Mucosa of stomach (tissue), 1 donor: ENCODE data around the gene INPP4A.

ENCODE experiments used
- H3K27me3 ChIP-seq: one replicate; pipeline ENCODE4 v1.7.0; 2013; ENCODE audit warnings: mild to moderate bottlenecking, low read length; ENCODE audit not compliant: control insufficient read depth, insufficient read depth
- H3K36me3 ChIP-seq: one replicate; pipeline ENCODE4 v1.7.0; 2013; ENCODE audit warnings: low read length; ENCODE audit not compliant: control insufficient read depth, insufficient read depth
- H3K4me1 ChIP-seq: one replicate; pipeline ENCODE4 v1.7.0; 2013; ENCODE audit warnings: mild to moderate bottlenecking, low read length; ENCODE audit not compliant: control insufficient read depth, insufficient read depth
- H3K4me3 ChIP-seq: one replicate; pipeline ENCODE4 v1.7.0; 2013; ENCODE audit warnings: low read length
- H3K9ac ChIP-seq: one replicate; pipeline ENCODE4 v1.7.0; 2013; ENCODE audit warnings: mild to moderate bottlenecking, low read length, moderate library complexity
- H3K9me3 ChIP-seq: one replicate; pipeline ENCODE4 v1.7.0; 2013; ENCODE audit warnings: mild to moderate bottlenecking, low read length, moderate library complexity; ENCODE audit not compliant: control insufficient read depth
- donor health status: Pancreatic carcinoma.

Gene INPP4A

DNA sequence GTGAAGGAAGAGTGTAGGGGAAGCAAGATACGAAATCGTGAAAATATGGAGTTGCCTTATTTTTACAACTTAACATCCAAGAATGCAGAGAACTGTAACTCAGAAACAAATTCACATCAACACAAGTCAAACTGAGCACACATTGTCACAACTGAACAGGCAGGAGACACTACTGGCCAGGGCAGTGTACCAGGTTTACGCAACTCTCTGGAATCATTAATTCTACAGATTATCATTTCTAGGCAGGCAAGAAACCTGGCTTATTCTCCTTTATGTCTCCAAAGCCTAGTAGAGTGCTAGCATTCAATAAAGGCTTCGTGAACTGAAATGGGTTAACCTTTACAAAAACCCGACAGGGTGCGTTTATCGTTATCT, 163.1 kb downstream of the INPP4A start:
- H3K36me3 ChIP-seq = peaks cover 2% of the 10 kb centered on the region
- no peaks in the 10 kb centered on the region for H3K27me3 ChIP-seq
- peaks cover 24% of the 10 kb centered on the region for H3K4me1 ChIP-seq
- H3K9ac ChIP-seq = peak overlapping the region; percentile 96
- peak overlapping the region; percentile 46 for H3K4me3 ChIP-seq
- no peaks in the 10 kb centered on the region for H3K9me3 ChIP-seq

DNA sequence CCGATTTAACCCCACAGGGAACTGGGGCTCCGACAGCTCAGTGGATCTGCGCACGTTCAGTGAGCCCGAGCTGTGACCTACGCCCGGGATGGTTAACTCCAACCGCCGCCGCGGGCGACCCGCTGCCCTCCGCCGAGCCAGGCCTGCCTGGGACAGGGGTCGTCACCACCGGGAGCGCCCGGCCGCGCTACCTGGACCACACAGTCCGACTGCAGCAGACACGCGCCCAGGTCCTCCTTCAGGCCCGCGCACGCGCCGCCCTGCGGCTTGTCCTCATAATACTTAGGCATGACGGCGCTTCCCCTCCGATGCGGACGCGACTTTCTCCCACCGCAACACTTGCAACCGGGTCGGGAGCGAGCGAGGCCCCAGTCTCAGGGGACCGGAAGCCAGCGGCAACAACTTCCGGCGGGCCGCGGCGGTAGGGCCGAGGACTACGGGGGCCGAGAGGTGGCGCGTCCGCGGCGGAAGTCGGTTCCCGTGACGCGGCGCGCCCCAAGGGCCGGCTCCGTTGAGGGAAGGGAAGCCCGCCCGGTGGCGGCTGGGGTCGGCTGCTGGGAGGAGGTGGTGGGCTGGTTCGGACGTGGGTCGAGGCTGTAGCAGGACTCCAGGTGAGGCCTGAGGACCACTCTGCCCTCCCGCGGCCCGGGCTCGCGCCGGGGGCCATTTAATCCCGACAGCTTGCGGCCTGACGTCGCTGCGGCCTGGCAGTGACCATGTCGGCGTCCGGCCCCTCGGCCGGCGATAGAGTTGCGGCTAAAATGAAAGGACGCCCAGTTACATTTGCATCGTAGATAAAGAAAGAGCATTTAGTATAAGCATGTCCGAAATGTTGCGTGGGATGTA, 163.7 kb downstream of the INPP4A start, which contains the start of the genes COA5 and UNC50:
COA5 (minus strand) TSS at position 397 of the 846 bp plus-strand sequence; CDS start at position 290, 107 bp downstream.
UNC50 (plus strand) TSS at position 474 of the 846 bp plus-strand sequence. CDS start 1,171 bp downstream, outside the sequence.
- Histone ChIP-seq H3K9ac (peak within 1 kb of the TSS; percentile 96), H3K4me1 (peaks cover 24% of the 10 kb centered on the region), H3K9me3 (no peaks in the 10 kb centered on the region), H3K27me3 (no peaks in the 10 kb centered on the region), H3K4me3 (peak within 1 kb of the TSS; percentile 46), H3K36me3 (peaks cover 4% of the 10 kb centered on the region)

DNA sequence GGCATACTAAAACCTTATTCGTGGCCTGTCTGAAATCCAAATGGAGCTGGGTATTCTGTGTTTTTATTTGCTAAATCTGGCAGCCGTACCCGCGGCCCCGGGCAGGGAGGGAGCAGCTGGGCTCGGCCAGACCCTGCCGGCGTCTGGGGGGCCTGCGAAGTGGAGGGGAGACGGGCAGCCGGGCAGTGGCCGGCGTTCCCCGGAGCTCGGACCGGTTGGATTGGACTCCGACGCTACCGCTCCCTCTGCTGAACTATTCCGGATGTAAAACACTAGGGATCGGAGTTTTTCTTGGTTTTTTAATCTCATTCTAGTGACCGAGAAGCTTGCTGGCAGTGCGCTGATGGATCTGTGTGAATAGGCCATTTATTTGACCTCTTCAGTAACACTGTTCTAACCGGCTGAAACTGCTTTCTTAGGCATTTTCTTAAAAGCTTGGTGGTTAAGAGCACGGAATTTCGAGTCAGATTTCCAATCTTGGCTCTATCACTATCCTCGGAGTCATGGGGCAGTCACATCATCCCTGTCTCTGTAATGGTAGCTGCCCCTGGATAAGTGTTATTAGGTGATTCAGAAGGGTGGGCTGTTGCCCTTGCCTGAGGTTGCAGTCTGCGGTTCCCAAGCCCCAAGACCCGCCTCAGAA, 164.4 kb downstream of the INPP4A start:
- peak overlapping the region; percentile 46 for H3K4me3 ChIP-seq
- peak overlapping the region; percentile 96 for H3K9ac ChIP-seq
- no peaks in the 10 kb centered on the region for H3K27me3 ChIP-seq
- H3K36me3 ChIP-seq = peaks cover 6% of the 10 kb centered on the region
- peaks cover 24% of the 10 kb centered on the region for H3K4me1 ChIP-seq
- H3K9me3 ChIP-seq = no peaks in the 10 kb centered on the region

DNA sequence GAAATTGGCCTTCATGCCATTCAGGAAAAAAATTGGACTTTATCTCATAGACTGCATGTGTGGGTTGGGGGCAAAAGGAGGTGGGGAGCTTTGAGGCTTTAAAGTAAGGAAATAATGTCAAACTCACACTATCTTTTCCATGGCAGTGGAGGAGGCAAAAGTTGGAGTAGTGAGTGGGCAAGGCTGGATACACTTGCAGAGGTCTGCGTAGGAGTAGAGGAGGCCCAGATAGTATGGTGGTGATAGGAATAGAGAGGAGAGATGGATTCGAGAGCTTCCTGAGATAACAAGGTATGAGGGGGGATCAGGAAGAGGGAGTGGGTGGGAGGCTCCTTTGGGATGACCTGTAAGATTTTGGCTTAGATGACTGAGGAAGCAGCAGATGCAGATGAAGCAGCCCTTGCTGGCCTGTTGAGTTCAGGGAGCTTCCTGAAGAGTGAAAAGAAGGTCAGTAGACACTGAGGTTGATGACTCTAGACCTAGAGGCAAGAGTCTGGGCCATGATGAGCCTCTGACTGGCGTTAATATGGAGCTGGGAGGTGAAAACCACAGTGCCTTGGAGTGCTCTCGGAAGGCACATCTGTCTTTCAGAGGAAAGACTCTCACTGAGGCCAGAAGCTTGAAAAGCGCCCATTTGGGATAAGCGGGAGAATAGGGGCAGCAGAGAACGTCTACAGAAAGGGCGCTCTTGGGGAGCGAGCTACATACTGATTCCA, 169.5 kb downstream of the INPP4A start:
- peaks cover 12% of the 10 kb centered on the region for H3K4me1 ChIP-seq
- no peak overlapping the region for H3K9ac ChIP-seq
- H3K27me3 ChIP-seq = no peaks in the 10 kb centered on the region
- H3K4me3 ChIP-seq = no peak overlapping the region
- H3K36me3 ChIP-seq = peaks cover 10% of the 10 kb centered on the region
- no peaks in the 10 kb centered on the region for H3K9me3 ChIP-seq

DNA sequence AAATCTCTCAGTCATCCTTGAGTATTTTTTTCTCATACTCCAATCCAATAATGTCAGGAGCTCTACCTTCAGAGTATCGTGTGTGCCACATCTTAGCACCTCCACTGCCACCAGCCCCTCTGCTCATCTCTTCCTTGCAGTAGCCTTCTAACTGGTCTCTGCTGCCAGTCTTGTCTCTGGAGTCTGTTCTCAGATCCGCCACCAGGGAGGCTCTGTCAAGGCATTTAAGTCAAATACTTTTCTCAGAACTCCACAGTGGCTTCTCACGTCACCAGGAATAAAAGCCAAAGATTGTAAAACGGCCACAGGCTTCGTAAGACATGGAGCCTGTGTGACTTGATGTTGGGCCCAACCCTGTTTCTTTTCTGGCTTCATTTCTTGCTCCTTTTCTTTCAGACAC, 170.8 kb downstream of the INPP4A start:
- Histone ChIP-seq H3K9ac (no peak overlapping the region), H3K4me1 (peaks cover 3% of the 10 kb centered on the region), H3K9me3 (no peaks in the 10 kb centered on the region), H3K27me3 (no peaks in the 10 kb centered on the region), H3K4me3 (no peak overlapping the region), H3K36me3 (peaks cover 10% of the 10 kb centered on the region)

DNA sequence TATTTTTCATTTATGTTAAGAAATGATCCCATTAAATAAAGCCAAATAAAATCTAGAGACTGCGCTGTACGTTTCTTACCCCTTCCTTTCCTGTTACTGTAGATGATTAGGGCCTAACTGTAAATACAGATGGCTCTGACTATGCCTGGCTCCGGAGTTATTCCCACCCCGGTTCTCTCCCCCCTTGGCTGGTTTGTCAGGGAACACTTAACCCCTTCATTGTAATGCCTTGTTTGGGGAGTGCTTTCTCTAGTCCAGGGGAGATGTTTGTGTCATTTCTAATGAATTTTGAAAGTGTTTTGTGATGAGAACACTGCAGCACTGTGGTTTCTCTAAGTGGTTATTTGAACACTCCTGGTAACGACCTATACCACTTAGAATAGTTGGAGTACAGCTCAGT, 172.5 kb downstream of the INPP4A start:
- H3K9me3 ChIP-seq = no peaks in the 10 kb centered on the region
- no peaks in the 10 kb centered on the region for H3K4me1 ChIP-seq
- no peaks in the 10 kb centered on the region for H3K27me3 ChIP-seq
- no peak overlapping the region for H3K9ac ChIP-seq
- H3K4me3 ChIP-seq = no peak overlapping the region
- H3K36me3 ChIP-seq = peaks cover 10% of the 10 kb centered on the region

DNA sequence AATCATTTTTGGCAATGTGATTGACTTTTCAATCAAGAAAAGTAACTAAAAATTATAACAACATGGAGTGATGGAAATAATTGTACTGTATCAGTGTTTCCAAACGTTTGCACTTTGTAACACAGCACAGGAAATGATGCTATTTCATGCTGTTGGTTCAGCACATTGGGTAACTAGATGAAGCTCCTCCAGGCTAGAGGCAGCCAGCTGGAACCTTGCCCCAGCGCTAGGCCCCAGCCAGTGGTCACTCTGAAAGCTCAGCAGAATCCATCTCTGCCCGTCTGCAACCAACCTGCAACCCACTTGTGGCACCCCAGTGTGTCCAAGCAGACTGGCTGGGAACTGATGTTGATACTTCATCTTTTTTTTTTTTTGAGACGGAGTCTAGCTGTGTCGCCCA, 179.0 kb downstream of the INPP4A start:
- H3K9me3 ChIP-seq = no peaks in the 10 kb centered on the region
- no peaks in the 10 kb centered on the region for H3K4me1 ChIP-seq
- no peaks in the 10 kb centered on the region for H3K36me3 ChIP-seq

DNA sequence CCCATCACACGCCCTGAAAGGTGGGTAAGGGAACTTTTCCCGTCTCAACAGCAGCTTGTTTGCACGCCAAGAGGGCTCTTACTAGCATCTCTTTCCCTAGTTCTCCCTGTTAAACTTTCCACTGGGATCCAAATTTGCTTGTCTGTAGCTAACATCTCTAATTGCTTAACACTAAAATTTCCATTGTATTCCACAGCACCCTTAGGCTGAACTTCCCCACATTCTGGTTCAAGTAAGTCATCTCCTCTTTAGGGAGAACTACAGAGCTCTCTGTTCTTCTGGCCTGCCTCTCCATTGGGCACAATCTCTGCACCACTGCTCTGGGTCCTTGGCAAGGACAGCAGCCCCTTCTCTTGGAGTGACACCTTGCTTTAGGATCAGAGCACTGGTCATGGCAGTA, 187.7 kb downstream of the INPP4A start:
- H3K36me3 ChIP-seq = no peaks in the 10 kb centered on the region
- no peaks in the 10 kb centered on the region for H3K4me1 ChIP-seq

More for the DNA sequence above, 179.0 kb downstream of the INPP4A start:
- H3K4me3 ChIP-seq = no peak overlapping the region
- no peaks in the 10 kb centered on the region for H3K27me3 ChIP-seq
- no peak overlapping the region for H3K9ac ChIP-seq

DNA sequence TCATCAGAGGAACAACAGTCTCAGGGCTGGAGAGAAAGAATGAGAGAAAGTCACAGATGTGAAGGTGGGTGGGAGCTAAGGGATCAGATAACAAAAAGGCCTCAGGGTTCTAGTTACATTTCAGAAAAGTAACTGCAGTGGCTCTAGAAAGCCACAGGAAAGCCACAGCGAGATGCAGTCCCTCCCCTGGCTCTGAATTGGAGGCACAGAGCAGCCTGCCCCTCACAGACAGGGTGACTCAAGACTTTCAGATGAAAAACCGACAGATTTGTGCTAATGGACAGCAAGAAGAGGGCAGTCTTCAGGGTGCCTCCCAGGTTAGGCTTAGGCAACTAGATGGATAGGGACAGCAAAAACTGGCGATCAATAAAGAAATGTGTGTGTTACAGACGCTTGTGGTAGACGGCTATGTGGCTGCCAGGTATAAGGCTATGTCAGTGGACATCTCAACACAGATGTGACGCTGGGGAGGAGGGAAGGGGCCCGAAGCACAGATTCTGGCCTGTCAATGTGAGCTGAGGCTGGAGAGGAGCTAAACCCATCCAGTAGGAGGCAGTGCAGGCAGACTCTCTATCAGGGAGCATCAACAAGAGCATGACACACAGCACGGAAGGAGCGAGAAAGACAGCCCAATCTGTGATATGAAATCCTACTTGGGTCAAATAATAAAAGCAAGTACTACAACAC, 189.9 kb downstream of the INPP4A start:
- Histone ChIP-seq H3K4me3 (no peak overlapping the region), H3K9me3 (no peaks in the 10 kb centered on the region), H3K4me1 (no peaks in the 10 kb centered on the region), H3K27me3 (no peaks in the 10 kb centered on the region), H3K9ac (no peak overlapping the region), H3K36me3 (no peaks in the 10 kb centered on the region)

More for the DNA sequence above, 187.7 kb downstream of the INPP4A start:
- Histone ChIP-seq H3K9me3 (no peaks in the 10 kb centered on the region), H3K4me3 (no peak overlapping the region), H3K27me3 (no peaks in the 10 kb centered on the region), H3K9ac (no peak overlapping the region)

DNA sequence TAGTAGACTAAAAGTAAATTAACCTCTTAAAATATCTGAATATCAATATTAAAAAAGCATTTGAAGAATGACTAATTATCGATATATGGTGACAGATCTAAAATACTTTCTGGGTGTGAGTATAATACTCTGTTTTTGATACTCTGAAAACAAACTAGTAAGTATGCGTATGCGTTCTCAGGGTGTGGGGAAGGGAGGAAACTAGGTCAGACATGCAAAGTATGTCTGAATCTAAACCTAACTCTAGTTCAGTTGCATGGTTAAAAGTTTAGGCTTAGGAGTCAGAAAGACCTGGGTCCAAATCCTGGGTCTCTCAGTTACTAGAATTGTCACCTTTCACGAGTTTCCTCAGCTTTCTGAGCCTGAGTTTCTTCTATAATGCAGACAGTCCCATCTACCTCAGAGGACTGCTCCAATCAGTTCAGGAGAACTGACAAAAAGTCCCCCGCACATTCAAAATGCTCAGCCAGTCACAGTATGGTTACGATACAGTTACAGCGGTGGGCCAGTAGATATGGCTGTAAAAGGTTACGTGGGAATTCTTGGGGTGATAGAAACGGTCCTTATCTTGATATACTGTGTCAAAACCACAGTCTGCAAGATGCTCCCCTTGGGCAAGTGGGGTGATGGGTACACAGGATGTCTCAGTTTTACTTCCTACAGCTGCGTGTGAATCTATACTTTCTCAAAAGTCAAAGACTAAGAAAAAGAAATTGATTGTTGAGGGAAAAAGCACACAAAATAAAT, 192.9 kb downstream of the INPP4A start:
- no peaks in the 10 kb centered on the region for H3K36me3 ChIP-seq
- no peaks in the 10 kb centered on the region for H3K27me3 ChIP-seq
- no peak overlapping the region for H3K9ac ChIP-seq
- no peaks in the 10 kb centered on the region for H3K9me3 ChIP-seq
- no peaks in the 10 kb centered on the region for H3K4me1 ChIP-seq
- no peak overlapping the region for H3K4me3 ChIP-seq

DNA sequence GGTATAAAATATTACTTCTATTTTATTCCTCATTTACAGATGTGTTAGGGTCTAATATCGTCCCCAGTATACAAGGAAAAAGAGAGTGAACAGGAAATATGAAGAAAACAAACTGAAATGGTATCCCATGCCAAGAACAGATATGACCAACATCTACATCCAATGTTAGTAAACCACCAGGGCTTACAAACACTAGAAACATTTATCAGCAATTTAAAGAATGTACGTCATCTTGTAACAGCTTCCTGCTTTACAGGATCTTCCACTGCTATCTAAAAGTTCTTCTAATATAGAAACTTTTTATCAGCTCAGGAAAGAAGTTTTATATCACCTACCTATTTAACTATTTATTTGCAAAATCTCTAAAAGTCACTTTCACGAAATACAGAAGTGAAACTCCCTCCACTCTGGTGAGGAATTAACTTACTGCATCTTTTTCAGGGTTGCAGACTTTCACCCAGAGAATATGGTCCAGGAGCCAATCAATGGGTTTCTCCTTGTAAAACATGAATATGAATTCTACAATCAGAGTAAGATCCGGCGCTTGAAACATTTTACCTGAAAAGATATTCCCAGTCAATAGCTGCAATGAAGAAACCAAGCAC, 198.9 kb downstream of the INPP4A start:
- H3K9me3 ChIP-seq = no peaks in the 10 kb centered on the region
- H3K27me3 ChIP-seq = no peaks in the 10 kb centered on the region
- H3K9ac ChIP-seq = no peak overlapping the region
- H3K36me3 ChIP-seq = no peaks in the 10 kb centered on the region
- no peaks in the 10 kb centered on the region for H3K4me1 ChIP-seq
- no peak overlapping the region for H3K4me3 ChIP-seq
